ENCODE results near the gene THAP7.
"Not testable (repeated sequence)": the region's sequence is repeated elsewhere in the genome, so short reads cannot be mapped to it uniquely, and the experiment has no call there.

THAP7 gene

GRCh38 chr22:20972933-20973577 lies 28.9 kb downstream of the THAP7 start:
- H2AK5ac ChIP-seq (ENCODE audit: low read depth, low read length) = peak overlapping the region; percentile 79
- H3K36me3 ChIP-seq (replicated peaks in 1 of 2; ENCODE audit: control insufficient read depth in 2 of 2, insufficient read depth in 2 of 2, low read length in 2 of 2) = no peaks in the 10 kb centered on the region
- no peak overlapping the region for H3K4me2 ChIP-seq (ENCODE audit: insufficient read depth, low read length, poor library complexity, severe bottlenecking)
- peak overlapping the region; percentile 69 for H3K4ac ChIP-seq (ENCODE audit: low read length)
- WGBS, 2 donors (ENCODE audit: extremely low coverage in 2 of 2, insufficient read length in 2 of 2, insufficient replicate concordance in 1 of 2) = no CpG with 5 or more reads among the region's 21 CpGs
- H2AFZ ChIP-seq (ENCODE audit: low read length) = peak overlapping the region; percentile 71
- no peak overlapping the region for H2BK5ac ChIP-seq (ENCODE audit: low read length)
- no peak overlapping the region for H3K4me3 ChIP-seq (ENCODE audit: low read length in 2 of 2)
- peak overlapping the region; percentile 88 for H3K18ac ChIP-seq (ENCODE audit: low read length)
- H3K79me1 ChIP-seq (ENCODE audit: low read depth, low read length) = no peaks in the 10 kb centered on the region
- no peak overlapping the region for H4K91ac ChIP-seq (ENCODE audit: low read depth, low read length, poor library complexity)
- H3K9ac ChIP-seq (ENCODE audit: low read depth, low read length, poor library complexity) = peak overlapping the region; percentile 31
- H3K27me3 ChIP-seq (ENCODE audit: control insufficient read depth in 3 of 3, insufficient read depth in 3 of 3, low read depth in 1 of 3, low read length in 3 of 3) = no peaks in the 10 kb centered on the region
- H3K14ac ChIP-seq (ENCODE audit: low read length) = no peak overlapping the region
- H4K8ac ChIP-seq (ENCODE audit: low read depth, low read length) = no peak overlapping the region
- peak overlapping the region; percentile 77 for H2BK120ac ChIP-seq (ENCODE audit: low read depth, low read length)
- H3K23ac ChIP-seq (ENCODE audit: low read depth, low read length, poor library complexity) = peak overlapping the region; percentile 94
- no peak overlapping the region for H3K27ac ChIP-seq (replicated peaks; ENCODE audit: low read length)
- peak overlapping the region; percentile 79 for H2BK15ac ChIP-seq (ENCODE audit: low read length)
- DNase-seq (ENCODE audit: low spot score) = no peak
- H3K4me1 ChIP-seq (ENCODE audit: control insufficient read depth in 2 of 2, insufficient read depth in 1 of 2, low read depth in 1 of 2, low read length in 2 of 2) = peaks cover 20 to 30% of the 10 kb centered on the region in 2 donors
- H2BK12ac ChIP-seq (ENCODE audit: low read length) = peak overlapping the region; percentile 33
- no peaks in the 10 kb centered on the region for H3K9me3 ChIP-seq (replicated peaks in 1 of 2; ENCODE audit: control insufficient read depth in 2 of 2, insufficient read depth in 1 of 2, low read depth in 1 of 2, low read length in 2 of 2)

- peak overlapping the region; percentile 70 for H3K18ac ChIP-seq (ENCODE audit: low read length)
- H3K4me3 ChIP-seq (ENCODE audit: low read length in 2 of 2); H3K79me1 ChIP-seq (ENCODE audit: low read depth, low read length); H3K27me3 ChIP-seq (ENCODE audit: control insufficient read depth in 3 of 3, insufficient read depth in 3 of 3, low read depth in 1 of 3, low read length in 3 of 3); H3K9me3 ChIP-seq (replicated peaks in 1 of 2; ENCODE audit: control insufficient read depth in 2 of 2, insufficient read depth in 1 of 2, low read depth in 1 of 2, low read length in 2 of 2); H3K23ac ChIP-seq (ENCODE audit: low read depth, low read length, poor library complexity); H2BK12ac ChIP-seq (ENCODE audit: low read length); H3K9ac ChIP-seq (ENCODE audit: low read depth, low read length, poor library complexity); H3K4ac ChIP-seq (ENCODE audit: low read length); H3K14ac ChIP-seq (ENCODE audit: low read length); H3K4me2 ChIP-seq (ENCODE audit: insufficient read depth, low read length, poor library complexity, severe bottlenecking); H2BK5ac ChIP-seq (ENCODE audit: low read length); H3K36me3 ChIP-seq (replicated peaks in 1 of 2; ENCODE audit: control insufficient read depth in 2 of 2, insufficient read depth in 2 of 2, low read length in 2 of 2); DNase-seq (ENCODE audit: low spot score); H4K8ac ChIP-seq (ENCODE audit: low read depth, low read length); H2AFZ ChIP-seq (ENCODE audit: low read length); H2BK120ac ChIP-seq (ENCODE audit: low read depth, low read length); H4K91ac ChIP-seq (ENCODE audit: low read depth, low read length, poor library complexity): not testable (repeated sequence)
- WGBS, 2 donors (ENCODE audit: extremely low coverage in 2 of 2, insufficient read length in 2 of 2, insufficient replicate concordance in 1 of 2) = no CpG with 5 or more reads among the region's 11 CpGs
- H2BK15ac ChIP-seq (ENCODE audit: low read length) = peak overlapping the region; percentile 79
- H2AK5ac ChIP-seq (ENCODE audit: low read depth, low read length) = peak overlapping the region; percentile 8
- H3K4me1 ChIP-seq (ENCODE audit: control insufficient read depth in 2 of 2, insufficient read depth in 1 of 2, low read depth in 1 of 2, low read length in 2 of 2) = peaks cover 27 to 37% of the 10 kb centered on the region in 2 donors
- peak overlapping the region; percentile 84 for H3K27ac ChIP-seq (replicated peaks; ENCODE audit: low read length)
These were observed 29.8 kb downstream of the THAP7 start for GRCh38 chr22:20972014-20972694.

- peak overlapping the region; percentile 86 for H3K18ac ChIP-seq (ENCODE audit: low read length)
- no peak overlapping the region for H2AFZ ChIP-seq (ENCODE audit: low read length)
- peaks cover 0 to 15% (median 0%) of the 10 kb centered on the region in 3 experiments for H3K27me3 ChIP-seq (ENCODE audit: control insufficient read depth in 3 of 3, insufficient read depth in 3 of 3, low read depth in 1 of 3, low read length in 3 of 3)
- H2BK15ac ChIP-seq (ENCODE audit: low read length) = no peak overlapping the region
- H3K9me3 ChIP-seq (replicated peaks in 1 of 2; ENCODE audit: control insufficient read depth in 2 of 2, insufficient read depth in 1 of 2, low read depth in 1 of 2, low read length in 2 of 2) = no peaks in the 10 kb centered on the region
- H3K4me1 ChIP-seq (ENCODE audit: control insufficient read depth in 2 of 2, insufficient read depth in 1 of 2, low read depth in 1 of 2, low read length in 2 of 2) = peaks cover 28 to 39% of the 10 kb centered on the region in 2 donors
- H2BK120ac ChIP-seq (ENCODE audit: low read depth, low read length) = no peak overlapping the region
- H3K14ac ChIP-seq (ENCODE audit: low read length) = no peak overlapping the region
- H4K91ac ChIP-seq (ENCODE audit: low read depth, low read length, poor library complexity) = no peak overlapping the region
- DNase-seq (ENCODE audit: low spot score) = peak; percentile 78
- H3K79me1 ChIP-seq (ENCODE audit: low read depth, low read length) = no peaks in the 10 kb centered on the region
- no peak overlapping the region for H3K4ac ChIP-seq (ENCODE audit: low read length)
- H4K8ac ChIP-seq (ENCODE audit: low read depth, low read length) = no peak overlapping the region
- H3K23ac ChIP-seq (ENCODE audit: low read depth, low read length, poor library complexity) = no peak overlapping the region
- H3K4me3 ChIP-seq (ENCODE audit: low read length in 2 of 2) = no peak overlapping the region
- peak overlapping the region; percentile 19 for H3K4me2 ChIP-seq (ENCODE audit: insufficient read depth, low read length, poor library complexity, severe bottlenecking)
- H2AK5ac ChIP-seq (ENCODE audit: low read depth, low read length) = peak overlapping the region; percentile 8
- no peak overlapping the region for H2BK12ac ChIP-seq (ENCODE audit: low read length)
- H2BK5ac ChIP-seq (ENCODE audit: low read length) = peak overlapping the region; percentile 83
- no peak overlapping the region for H3K9ac ChIP-seq (ENCODE audit: low read depth, low read length, poor library complexity)
- WGBS, 2 donors (ENCODE audit: extremely low coverage in 2 of 2, insufficient read length in 2 of 2, insufficient replicate concordance in 1 of 2) = no CpG with 5 or more reads among the region's 4 CpGs
- peak overlapping the region; percentile 84 for H3K27ac ChIP-seq (replicated peaks; ENCODE audit: low read length)
- no peaks in the 10 kb centered on the region for H3K36me3 ChIP-seq (replicated peaks in 1 of 2; ENCODE audit: control insufficient read depth in 2 of 2, insufficient read depth in 2 of 2, low read length in 2 of 2)
These were observed 30.8 kb downstream of the THAP7 start for GRCh38 chr22:20970939-20971657.

Measured in neuronal stem cell (in vitro differentiated cells).